Measurements from ENCODE around the gene LILRB3.
"Not testable (repeated sequence)": the region's sequence is repeated elsewhere in the genome, so short reads cannot be mapped to it uniquely, and the experiment has no call there.

DNA sequence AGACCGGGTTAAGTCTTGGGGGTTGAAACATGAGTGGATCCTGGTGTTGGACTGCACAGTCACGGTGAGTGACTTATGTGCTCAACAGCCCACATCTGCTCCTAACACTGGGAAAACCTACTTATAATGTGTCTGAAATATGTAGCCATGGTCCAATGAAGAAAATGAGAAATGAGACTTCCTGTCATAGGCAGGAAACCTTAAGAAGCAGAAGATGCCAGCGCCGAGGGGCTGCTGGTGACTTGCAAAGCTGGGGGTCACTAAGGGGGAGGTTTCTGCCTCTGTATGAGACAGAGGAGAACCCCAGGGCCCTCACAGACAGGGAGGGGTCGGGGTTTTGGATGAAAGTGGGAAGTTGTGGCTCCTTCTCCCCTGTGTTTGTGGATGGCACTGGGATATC lies 49.4 kb upstream of the LILRB3 start:
- TF ChIP-seq, protein P1, sequence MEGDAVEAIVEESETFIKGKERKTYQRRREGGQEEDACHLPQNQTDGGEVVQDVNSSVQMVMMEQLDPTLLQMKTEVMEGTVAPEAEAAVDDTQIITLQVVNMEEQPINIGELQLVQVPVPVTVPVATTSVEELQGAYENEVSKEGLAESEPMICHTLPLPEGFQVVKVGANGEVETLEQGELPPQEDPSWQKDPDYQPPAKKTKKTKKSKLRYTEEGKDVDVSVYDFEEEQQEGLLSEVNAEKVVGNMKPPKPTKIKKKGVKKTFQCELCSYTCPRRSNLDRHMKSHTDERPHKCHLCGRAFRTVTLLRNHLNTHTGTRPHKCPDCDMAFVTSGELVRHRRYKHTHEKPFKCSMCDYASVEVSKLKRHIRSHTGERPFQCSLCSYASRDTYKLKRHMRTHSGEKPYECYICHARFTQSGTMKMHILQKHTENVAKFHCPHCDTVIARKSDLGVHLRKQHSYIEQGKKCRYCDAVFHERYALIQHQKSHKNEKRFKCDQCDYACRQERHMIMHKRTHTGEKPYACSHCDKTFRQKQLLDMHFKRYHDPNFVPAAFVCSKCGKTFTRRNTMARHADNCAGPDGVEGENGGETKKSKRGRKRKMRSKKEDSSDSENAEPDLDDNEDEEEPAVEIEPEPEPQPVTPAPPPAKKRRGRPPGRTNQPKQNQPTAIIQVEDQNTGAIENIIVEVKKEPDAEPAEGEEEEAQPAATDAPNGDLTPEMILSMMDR (IDR thresholded peaks at IDR 0.05) = not testable (repeated sequence)
- TF ChIP-seq POLR2A (IDR thresholded peaks at IDR 0.05) = not testable (repeated sequence)
